GM21423 (cell line): Measurements from ENCODE around the gene RASGRP1.
A peak's percentile ranks its signal among the peaks of the same experiment; 100 is the strongest.

Source experiments
- ATAC-seq: cut with Tn5 transposase; IDR thresholded peaks from one replicate; pipeline ENCODE4 v1.9.1; 2021; ENCODE audit warnings: mild to moderate bottlenecking, moderate library complexity; ENCODE audit not compliant: unreplicated experiment

RASGRP1 gene

GRCh38 chr15:38538328-38539007 lies 26.1 kb downstream of the RASGRP1 start:
- ATAC-seq = no peak

- ATAC-seq = no peak
These were observed 28.4 kb downstream of the RASGRP1 start for GRCh38 chr15:38536201-38536676.

- no peak for ATAC-seq
These were observed 29.0 kb downstream of the RASGRP1 start for GRCh38 chr15:38535491-38536200.

- ATAC-seq = no peak
These were observed 29.9 kb downstream of the RASGRP1 start for GRCh38 chr15:38534691-38535090.

- ATAC-seq = no peak
These were observed 30.7 kb downstream of the RASGRP1 start for GRCh38 chr15:38533926-38534325.

- no peak for ATAC-seq
These were observed 31.1 kb downstream of the RASGRP1 start for GRCh38 chr15:38533416-38533915.

- ATAC-seq = no peak
These were observed 31.9 kb downstream of the RASGRP1 start for GRCh38 chr15:38532728-38533127.

GRCh38 chr15:38531509-38531908 lies 33.1 kb downstream of the RASGRP1 start:
- no peak for ATAC-seq

- peak; percentile 53 for ATAC-seq
These were observed 34.5 kb downstream of the RASGRP1 start for GRCh38 chr15:38530113-38530512.

GRCh38 chr15:38528294-38528693 lies 36.3 kb downstream of the RASGRP1 start:
- ATAC-seq = no peak

- no peak for ATAC-seq
These were observed 38.5 kb downstream of the RASGRP1 start for GRCh38 chr15:38526158-38526557.

- no peak for ATAC-seq
These were observed 39.1 kb downstream of the RASGRP1 start for GRCh38 chr15:38525489-38525888.

- no peak for ATAC-seq
These were observed 40.5 kb downstream of the RASGRP1 start for GRCh38 chr15:38524156-38524555.

GRCh38 chr15:38522922-38523321 lies 41.7 kb downstream of the RASGRP1 start:
- no peak for ATAC-seq

GRCh38 chr15:38521316-38521715 lies 43.3 kb downstream of the RASGRP1 start:
- ATAC-seq = no peak

GRCh38 chr15:38520035-38520434 lies 44.6 kb downstream of the RASGRP1 start:
- no peak for ATAC-seq

- ATAC-seq = no peak
These were observed 46.5 kb downstream of the RASGRP1 start for GRCh38 chr15:38518084-38518483.

- no peak for ATAC-seq
These were observed 47.2 kb downstream of the RASGRP1 start for GRCh38 chr15:38517312-38517975.

- no peak for ATAC-seq
These were observed 48.0 kb downstream of the RASGRP1 start for GRCh38 chr15:38516626-38517025.

GRCh38 chr15:38514601-38515000 lies 50.0 kb downstream of the RASGRP1 start:
- ATAC-seq = peak; percentile 74

- no peak for ATAC-seq
These were observed 51.7 kb downstream of the RASGRP1 start for GRCh38 chr15:38512901-38513300.

GRCh38 chr15:38509152-38509551 lies 55.5 kb downstream of the RASGRP1 start:
- no peak for ATAC-seq
